Testis (tissue), 3 donors: Measurements from ENCODE around the gene EPHX1. TPM values are rescaled to one million over a fixed set of nuclear protein-coding genes. Genes with fewer than 3 reads are reported as not detected.
"Not testable (repeated sequence)": the region's sequence is repeated elsewhere in the genome, so short reads cannot be mapped to it uniquely, and the experiment has no call there.

Experiments
- DNase-seq: peaks from one replicate; pipeline ENCODE4 v3.0.0-alpha.2; 2019
- H3K27ac ChIP-seq, 2 donors: fragments of 200-600 bp; sonication (generic); one replicate each; pipeline ENCODE4 v1.5.1; 2019
- H3K27me3 ChIP-seq: fragments of 200-600 bp; sonication (generic); one replicate; pipeline ENCODE4 v1.5.1; 2019
- H3K36me3 ChIP-seq: fragments of 200-600 bp; sonication (generic); one replicate; pipeline ENCODE4 v1.5.1; 2017; ENCODE audit warnings: low read depth; ENCODE audit errors: missing control alignments
- H3K4me1 ChIP-seq: fragments of 200-600 bp; sonication (generic); one replicate; pipeline ENCODE4 v1.5.1; 2019
- H3K4me3 ChIP-seq, 2 donors: fragments of 200-600 bp; sonication (generic); one replicate each; pipeline ENCODE4 v1.5.1; 2017 to 2019
- H3K9me3 ChIP-seq: fragments of 200-600 bp; sonication (generic); one replicate; pipeline ENCODE4 v1.5.1; 2017
- CTCF ChIP-seq, 3 experiments: fragments of 450-650 bp in 2 of 3; fragments of 200-600 bp in 1 of 3; sonication (generic) in 1 of 3; IDR thresholded peaks; one replicate each; pipeline ENCODE4 v1.5.1; 2016 to 2019; ENCODE audit warnings: antibody characterized with exemption in 3 of 3, mild to moderate bottlenecking in 2 of 3, moderate library complexity in 1 of 3
- POLR2A ChIP-seq: fragments of 450-650 bp; IDR thresholded peaks from one replicate; pipeline ENCODE4 v1.6.1; 2017; ENCODE audit warnings: antibody characterized with exemption, mild to moderate bottlenecking, moderate library complexity
- WGBS, 2 donors: methylation state at CpG; one replicate each; pipeline ENCODE4 v1.1.5; 2018; 5-methylcytosine and 5-hydroxymethylcytosine counted together
- intact Hi-C: fragments of 100-400 bp; cut with DNase I; formaldehyde crosslinking; loops from one replicate; pipeline ENCODE4 v1.15.1; 2023; ENCODE audit warnings: low total_unique reads
- polyA plus RNA-seq: library from polyadenylated mRNA; stranded (reverse); fragments of 350-450 nt; fragmentation: Illumina TruSeq; extraction: RNeasy Lipid Tissue Mini Kit (QIAGEN cat#74804); gene quantifications from one replicate; pipeline ENCODE4 v1.2.3, GENCODE V29; 2014; ENCODE audit warnings: low read depth, low replicate concordance; ENCODE audit not compliant: insufficient read depth
- total RNA-seq, 2 donors: library from RNA; depleted of rRNA; stranded (reverse); fragments of >200 nt; gene quantifications; one replicate each; pipeline ENCODE4 v1.2.3, GENCODE V29; 2016

The EPHX1 gene
- total and polyA plus RNA-seq, 3 donors from 2014 or later: 145 to 173 (median 161) TPM

DNA sequence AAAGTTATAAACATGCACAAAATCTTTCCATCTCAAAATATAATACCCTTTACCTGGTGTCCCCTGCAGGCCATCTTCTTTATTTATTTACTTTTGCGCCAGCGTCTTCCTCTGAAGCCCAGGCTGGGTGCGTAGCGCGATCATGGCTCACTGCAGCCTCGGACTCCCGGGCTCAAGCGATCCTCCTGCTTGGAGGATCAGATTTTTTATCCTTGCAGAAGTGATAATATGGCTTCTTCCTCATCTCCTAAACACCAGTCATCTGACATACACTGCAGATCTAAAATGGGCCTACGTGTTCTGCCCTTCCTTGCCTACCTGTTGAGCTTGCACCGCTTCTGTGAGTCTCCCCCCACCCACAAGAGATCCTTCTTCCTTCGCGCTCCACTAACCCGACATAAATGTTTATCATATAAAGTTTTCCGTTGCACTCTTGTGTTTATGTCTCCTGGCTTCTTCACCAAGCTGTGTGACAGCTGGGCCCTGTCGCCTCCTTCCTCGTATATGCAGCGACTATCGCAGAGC lies 32.8 kb upstream of the EPHX1 start:
- TF ChIP-seq POLR2A (no peak), CTCF (IDR thresholded peaks at IDR 0.05) (no peak)
- Histone ChIP-seq H3K27ac (peak overlapping the region; percentile 97 to 98), H3K27me3 (no peaks in the 10 kb centered on the region), H3K9me3 (no peaks in the 10 kb centered on the region), H3K4me3 (peak overlapping the region; percentile 87 to 89), H3K4me1 (peaks cover 28% of the 10 kb centered on the region), H3K36me3 (no peaks in the 10 kb centered on the region)
- WGBS, 2 donors: 13 to 14% methylated on average over 18 of the region's 18 CpGs
- DNase-seq: no peak
- intact Hi-C loops: loop anchor here (5.0 to 10.0 kb wide), 3 partner anchors 60 to 198 kb away; partner anchors contain the start of gene ENAH

DNA sequence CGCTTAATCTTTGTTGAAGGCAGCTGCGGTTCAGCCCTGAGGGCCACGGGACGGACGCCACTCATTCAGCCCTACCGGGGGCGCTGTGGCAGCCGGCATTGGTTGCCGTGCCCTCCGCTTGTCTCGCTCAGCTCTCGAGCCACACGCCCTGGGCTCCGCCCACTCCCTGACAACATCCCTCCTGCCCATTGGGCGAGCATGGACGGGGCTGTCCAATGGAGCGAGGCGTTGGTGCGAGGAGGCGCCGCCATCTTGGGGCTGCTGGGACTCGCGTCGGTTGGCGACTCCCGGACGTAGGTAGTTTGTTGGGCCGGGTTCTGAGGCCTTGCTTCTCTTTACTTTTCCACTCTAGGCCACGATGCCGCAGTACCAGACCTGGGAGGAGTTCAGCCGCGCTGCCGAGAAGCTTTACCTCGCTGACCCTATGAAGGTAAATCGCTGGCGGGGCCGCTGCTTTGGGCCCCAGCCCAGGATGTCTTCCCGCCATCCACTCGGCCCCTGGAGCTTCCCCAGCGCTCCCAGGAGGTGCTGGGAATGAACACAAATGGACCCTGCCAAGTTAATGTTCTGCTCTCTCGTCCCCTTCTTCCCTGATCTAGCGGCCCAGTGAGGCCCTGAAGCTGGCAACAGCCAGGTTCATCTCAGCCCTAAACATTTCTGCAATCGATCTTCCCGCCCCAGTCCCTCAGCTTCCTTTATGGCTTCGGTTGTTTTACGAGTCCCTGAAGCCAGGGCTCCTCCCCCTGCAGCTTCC lies 32.2 kb upstream of the EPHX1 start, which contains the start of gene SRP9:
SRP9 (plus strand) TSS at position 244 of the 754 bp plus-strand sequence; CDS start at position 359, 115 bp downstream.
- Histone ChIP-seq H3K4me1 (peaks cover 21% of the 10 kb centered on the region), H3K9me3 (no peaks in the 10 kb centered on the region), H3K27ac (peak within 1 kb of the TSS; percentile 97 to 98), H3K4me3 (peak within 1 kb of the TSS; percentile 87 to 89), H3K36me3 (no peaks in the 10 kb centered on the region), H3K27me3 (no peaks in the 10 kb centered on the region)
- intact Hi-C loops: loop anchor here (5.0 to 10.0 kb wide), 3 partner anchors 60 to 197 kb away; partner anchors contain the start of gene ENAH
- TF ChIP-seq POLR2A: peak; percentile 57
- peak; percentile 78 to 94 (median 90) for TF ChIP-seq CTCF (IDR thresholded peaks at IDR 0.05)
- peak; percentile 99 for DNase-seq
- 0% methylated on average over 9 to 46 of the region's 46 CpGs for WGBS, 2 donors

- Histone ChIP-seq H3K4me1 (peaks cover 19% of the 10 kb centered on the region), H3K27ac (peak overlapping the region; percentile 97 to 98), H3K9me3 (no peaks in the 10 kb centered on the region), H3K4me3 (peak overlapping the region; percentile 87 to 89), H3K36me3 (no peaks in the 10 kb centered on the region), H3K27me3 (no peaks in the 10 kb centered on the region)
- no peak for DNase-seq
- TF ChIP-seq CTCF (IDR thresholded peaks at IDR 0.05) (no peak), POLR2A (no peak)
- intact Hi-C loops: loop anchor here (5.0 to 10.0 kb wide), 3 partner anchors 59 to 196 kb away; partner anchors contain the start of gene ENAH
- WGBS, 2 donors: 1% methylated on average over 3 of the region's 3 CpGs
These were observed 31.6 kb upstream of the EPHX1 start for GRCh38 chr1:225778337-225778669.

DNA sequence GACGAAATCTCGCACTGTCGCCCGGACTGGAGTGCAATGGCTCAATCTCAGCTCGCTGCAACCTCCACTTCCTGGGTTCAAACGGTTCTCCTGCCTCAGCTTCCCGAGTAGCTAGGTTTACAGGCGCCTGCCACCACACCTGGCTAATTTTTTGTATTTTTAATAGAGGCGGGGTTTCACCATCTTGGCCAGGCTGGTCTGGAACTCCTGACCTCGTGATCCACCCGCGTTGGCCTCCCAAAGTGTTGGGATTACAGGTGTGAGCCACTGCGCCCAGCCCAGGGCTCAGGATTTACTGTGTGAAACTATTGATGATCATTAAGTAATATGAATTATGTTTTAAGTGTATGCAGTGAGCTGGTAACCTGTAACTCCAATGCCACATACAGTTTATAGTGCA lies 30.8 kb upstream of the EPHX1 start:
- H3K27ac ChIP-seq: peak overlapping the region in 1 of 2 donors; percentile 97
- not testable (repeated sequence) for DNase-seq
- intact Hi-C loops: loop anchor here (5.0 to 10.0 kb wide), 3 partner anchors 58 to 196 kb away; partner anchors contain the start of gene ENAH

DNA sequence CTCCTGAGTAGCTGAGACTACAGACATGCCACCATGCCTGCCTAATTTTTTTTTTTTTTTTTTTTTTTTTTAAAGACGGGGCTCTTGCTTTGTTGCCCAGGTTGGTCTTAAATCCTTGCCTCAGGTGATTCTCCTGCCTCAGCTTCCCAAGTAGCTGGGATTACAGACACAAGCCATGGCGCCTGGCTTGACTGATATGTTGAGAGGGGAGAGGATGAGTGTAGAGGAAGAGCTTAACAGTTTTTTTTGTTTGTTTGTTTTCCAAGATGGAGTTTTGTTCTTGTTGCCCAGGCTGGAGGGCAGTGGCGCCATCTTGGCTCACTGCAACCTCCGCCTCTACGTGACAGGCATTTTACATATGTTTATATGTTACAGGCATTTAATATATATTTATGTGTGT lies 29.8 kb upstream of the EPHX1 start:
- Histone ChIP-seq H3K27ac (no peak overlapping the region), H3K27me3 (no peaks in the 10 kb centered on the region), H3K4me3 (no peak overlapping the region), H3K4me1 (peaks cover 19% of the 10 kb centered on the region), H3K9me3 (no peaks in the 10 kb centered on the region), H3K36me3 (no peaks in the 10 kb centered on the region)
- TF ChIP-seq CTCF (IDR thresholded peaks at IDR 0.05) (no peak), POLR2A (no peak)
- intact Hi-C loops: no loop called here
- DNase-seq: no peak
- WGBS, 2 donors: 81 to 86% methylated on average over 5 of the region's 5 CpGs

More for the DNA sequence above, 30.8 kb upstream of the EPHX1 start:
- H3K9me3 ChIP-seq, H3K36me3 ChIP-seq, H3K27me3 ChIP-seq: not testable (repeated sequence)
- Histone ChIP-seq H3K4me1 (peaks cover 19% of the 10 kb centered on the region), H3K4me3 (peak overlapping the region; percentile 87 to 89)
- 27 to 33% methylated on average over 13 of the region's 13 CpGs for WGBS, 2 donors
